Loucy (cell line): ENCODE results near the gene FGFR2.

Experiments used
- H2AFZ ChIP-seq: fragments of 200-600 bp; sonication (generic); 2 replicates; pipeline ENCODE4 v1.6.0; 2016; ENCODE audit warnings: antibody characterized with exemption, mild to moderate bottlenecking, low read length, moderate library complexity
- H3F3A ChIP-seq: fragments of 200-600 bp; 2 replicates; pipeline ENCODE4 v1.6.0; 2016; ENCODE audit warnings: antibody characterized with exemption, low read depth, mild to moderate bottlenecking
- H3K27me3 ChIP-seq: fragments of 200-600 bp; sonication (generic); 2 replicates; pipeline ENCODE4 v1.6.1; 2014; ENCODE audit warnings: low read length, mild to moderate bottlenecking; ENCODE audit not compliant: insufficient read depth, poor library complexity, severe bottlenecking
- H3K36me3 ChIP-seq: fragments of 200-600 bp; sonication (generic); 2 replicates; pipeline ENCODE4 v1.6.1; 2016; ENCODE audit warnings: low read length; ENCODE audit not compliant: insufficient read depth
- H3K4me1 ChIP-seq: fragments of 200-600 bp; sonication (generic); 2 replicates; pipeline ENCODE4 v1.5.1; 2014; ENCODE audit warnings: low read length, mild to moderate bottlenecking; ENCODE audit not compliant: insufficient read depth, poor library complexity, severe bottlenecking
- H3K4me2 ChIP-seq: fragments of 200-600 bp; sonication (generic); 2 replicates; pipeline ENCODE4 v1.6.0; 2014; ENCODE audit warnings: antibody characterized with exemption, low read length, low read depth, mild to moderate bottlenecking; ENCODE audit not compliant: poor library complexity, severe bottlenecking
- H3K4me3 ChIP-seq: fragments of 200-600 bp; sonication (generic); 2 replicates; pipeline ENCODE4 v1.5.1; 2014; ENCODE audit warnings: low read length, mild to moderate bottlenecking, mixed read lengths; ENCODE audit not compliant: poor library complexity, severe bottlenecking
- H3K79me2 ChIP-seq: fragments of 200-600 bp; sonication (generic); 2 replicates; pipeline ENCODE4 v1.6.1; 2014; ENCODE audit warnings: low read length; ENCODE audit not compliant: insufficient read depth
- H3K9ac ChIP-seq: fragments of 200-600 bp; sonication (generic); 2 replicates; pipeline ENCODE4 v1.6.0; 2014; ENCODE audit warnings: mild to moderate bottlenecking, low read depth, low read length, moderate library complexity; ENCODE audit not compliant: poor library complexity, severe bottlenecking
- H3K9me2 ChIP-seq: fragments of 200-600 bp; sonication (generic); replicated peaks from 2 replicates; pipeline ENCODE4 v1.6.1; 2016; ENCODE audit warnings: low read depth, low read length, mixed read lengths
- H3K9me3 ChIP-seq: fragments of 200-600 bp; sonication (generic); 2 replicates; pipeline ENCODE4 v1.6.1; 2014; ENCODE audit warnings: mild to moderate bottlenecking, antibody characterized with exemption, low read length, low read depth; ENCODE audit not compliant: insufficient read depth
- H4K20me1 ChIP-seq: fragments of 200-600 bp; sonication (generic); 2 replicates; pipeline ENCODE4 v1.6.0; 2014; ENCODE audit warnings: antibody characterized with exemption, low read length, mild to moderate bottlenecking; ENCODE audit not compliant: insufficient read depth, poor library complexity, severe bottlenecking
- CTCF ChIP-seq: fragments of 200-600 bp; sonication (generic); conservative IDR thresholded peaks from 2 replicates; pipeline ENCODE4 v1.5.1; 2014; ENCODE audit warnings: mild to moderate bottlenecking, antibody characterized with exemption, low read length
- EZH2phosphoT487 ChIP-seq: fragments of 200-600 bp; IDR thresholded peaks from 2 replicates; pipeline ENCODE4 v1.6.1; 2018; ENCODE audit warnings: antibody characterized with exemption, mild to moderate bottlenecking, moderate library complexity, borderline replicate concordance

FGFR2 gene

GRCh38 chr10:121598263-121599249, at the start of gene FGFR2:
FGFR2 (minus strand) TSS chr10:121598444; CDS start chr10:121593817, 4,627 bp downstream.
- H3K27me3 ChIP-seq, result no peaks in the 10 kb centered on the region
- H3K9me2 ChIP-seq, result no peaks in the 10 kb centered on the region
- no peak within 1 kb of the TSS for H3K4me3 ChIP-seq
- no peaks in the 10 kb centered on the region for H3K4me1 ChIP-seq
- H3K36me3 ChIP-seq, result no peaks in the 10 kb centered on the region
- H3K79me2 ChIP-seq, result no peaks in the 10 kb centered on the region
- no peak within 1 kb of the TSS for H2AFZ ChIP-seq
- no peak within 1 kb of the TSS for H3K4me2 ChIP-seq
- no peak for TF ChIP-seq CTCF
- TF ChIP-seq EZH2phosphoT487, result no peak
- H4K20me1 ChIP-seq, result no peaks in the 10 kb centered on the region
- H3K9ac ChIP-seq, result no peak within 1 kb of the TSS
- no peaks in the 10 kb centered on the region for H3F3A ChIP-seq
- no peaks in the 10 kb centered on the region for H3K9me3 ChIP-seq

- no peak overlapping the region for H2AFZ ChIP-seq
- no peaks in the 10 kb centered on the region for H3K36me3 ChIP-seq
- no peaks in the 10 kb centered on the region for H3K79me2 ChIP-seq
- no peaks in the 10 kb centered on the region for H3K9me2 ChIP-seq
- no peak overlapping the region for H3K4me3 ChIP-seq
- H3K4me1 ChIP-seq, result no peaks in the 10 kb centered on the region
- no peak overlapping the region for H3K4me2 ChIP-seq
- H3K27me3 ChIP-seq, result no peaks in the 10 kb centered on the region
- peaks cover 4% of the 10 kb centered on the region; the same call in 1 of the 2 replicates for H3K9me3 ChIP-seq
- H4K20me1 ChIP-seq, result no peaks in the 10 kb centered on the region
- H3F3A ChIP-seq, result no peaks in the 10 kb centered on the region
- H3K9ac ChIP-seq, result no peak overlapping the region
- TF ChIP-seq CTCF (no peak), EZH2phosphoT487 (no peak)
These were observed 49.2 kb upstream of the FGFR2 start for GRCh38 chr10:121647401-121647800.

GRCh38 chr10:121645696-121646095, 47.5 kb upstream of the FGFR2 start:
- no peaks in the 10 kb centered on the region for H3K79me2 ChIP-seq
- H3K9me2 ChIP-seq, result no peaks in the 10 kb centered on the region
- H3K36me3 ChIP-seq, result no peaks in the 10 kb centered on the region
- no peak overlapping the region for H3K4me3 ChIP-seq
- no peak overlapping the region for H3K4me2 ChIP-seq
- no peak overlapping the region for H3K9ac ChIP-seq
- no peaks in the 10 kb centered on the region for H3F3A ChIP-seq
- H2AFZ ChIP-seq, result no peak overlapping the region
- peaks cover 4% of the 10 kb centered on the region; the same call in 1 of the 2 replicates for H3K9me3 ChIP-seq
- H3K27me3 ChIP-seq, result no peaks in the 10 kb centered on the region
- H3K4me1 ChIP-seq, result no peaks in the 10 kb centered on the region
- TF ChIP-seq EZH2phosphoT487, result no peak
- TF ChIP-seq CTCF, result no peak
- H4K20me1 ChIP-seq, result no peaks in the 10 kb centered on the region
